ENCODE data around the gene DOCK6.

- TF ChIP-seq POLR2A (IDR thresholded peaks at IDR 0.05): peak in 2 of 3 donors; percentile 41 to 44
- no peak for TF ChIP-seq CTCF (IDR thresholded peaks at IDR 0.05)
These were observed 3.5 kb upstream of the DOCK6 start for GRCh38 chr19:11265785-11266236.
